HepG2 (cell line): ENCODE measurements around the gene SERPINB6. TPM values are rescaled to one million over a fixed set of nuclear protein-coding genes. Genes with fewer than 3 reads are reported as not detected.

Experiments used
- FOXA3 ChIP-seq: IDR thresholded peaks from 2 replicates; pipeline ENCODE4 v1.6.1; 2016; ENCODE audit warnings: missing genetic modification reagents, missing compliant biosample characterization
- KAT8 ChIP-seq: IDR thresholded peaks from 2 replicates; pipeline ENCODE4 v1.6.1; 2016; ENCODE audit warnings: missing genetic modification reagents, missing compliant biosample characterization
- MTA1 ChIP-seq: sonication (generic); formaldehyde crosslinking; IDR thresholded peaks from 2 replicates; pipeline ENCODE4 v1.4.0; 2020; ENCODE audit warnings: missing genetic modification reagents, mild to moderate bottlenecking, borderline replicate concordance
- RBFOX2 ChIP-seq: fragments of 200-400 bp; formaldehyde crosslinking; IDR thresholded peaks from 2 replicates; pipeline ENCODE4 v1.6.1; 2017; ENCODE audit warnings: low read depth, mild to moderate bottlenecking, low read length
- SAP130 ChIP-seq: IDR thresholded peaks from 2 replicates; pipeline ENCODE4 v1.6.1; 2016; ENCODE audit warnings: low read depth
- SIX4 ChIP-seq: sonication (generic); formaldehyde crosslinking; IDR thresholded peaks from 2 replicates; pipeline ENCODE4 v1.4.0; 2020; ENCODE audit warnings: missing genetic modification reagents
- SNAI1 ChIP-seq: sonication (generic); formaldehyde crosslinking; IDR thresholded peaks from 2 replicates; pipeline ENCODE4 v1.5.0; 2020; ENCODE audit warnings: mild to moderate bottlenecking, missing genetic modification reagents, borderline replicate concordance
- SRSF4 ChIP-seq: fragments of 200-400 bp; formaldehyde crosslinking; IDR thresholded peaks from one replicate; pipeline ENCODE4 v1.6.1; 2018; ENCODE audit warnings: mild to moderate bottlenecking, low read depth, low read length, moderate library complexity; ENCODE audit not compliant: poor library complexity, severe bottlenecking
- ZEB1 ChIP-seq: IDR thresholded peaks from 2 replicates; pipeline ENCODE4 v1.6.1; 2012; ENCODE audit warnings: mild to moderate bottlenecking, low read depth, inconsistent platforms; ENCODE audit not compliant: insufficient replicate concordance
- ZFP82 ChIP-seq: sonication (generic); formaldehyde crosslinking; IDR thresholded peaks from 2 replicates; pipeline ENCODE4 v1.5.1; 2020; ENCODE audit warnings: mild to moderate bottlenecking, missing genetic modification reagents, borderline replicate concordance
- ZNF180 ChIP-seq: sonication (generic); formaldehyde crosslinking; IDR thresholded peaks from 2 replicates; pipeline ENCODE4 v1.4.0; 2020; ENCODE audit warnings: low read depth, missing genetic modification reagents, borderline replicate concordance
- ZNF274 ChIP-seq: sonication (generic); formaldehyde crosslinking; IDR thresholded peaks from 2 replicates; pipeline ENCODE4 v1.5.1; 2020; ENCODE audit warnings: mild to moderate bottlenecking, missing genetic modification reagents
- ZNF660 ChIP-seq: sonication (generic); formaldehyde crosslinking; IDR thresholded peaks from 2 replicates; pipeline ENCODE4 v1.5.1; 2020; ENCODE audit warnings: mild to moderate bottlenecking, low read depth, missing genetic modification reagents, borderline replicate concordance
- ZNF746 ChIP-seq: sonication (generic); formaldehyde crosslinking; IDR thresholded peaks from 2 replicates; pipeline ENCODE4 v1.8.0; 2022; ENCODE audit warnings: mild to moderate bottlenecking, missing genetic modification reagents
- polyA plus RNA-seq, 8 experiments: library from polyadenylated mRNA; depleted of rRNA in 3 of 8; stranded (reverse) in 7 of 8; unstranded in 1 of 8; fragments of >200 nt; fragmentation: Illumina TruSeq in 4 of 8; extraction: Trizol in 4 of 8; gene quantifications; 2 replicates each; pipeline versions ENCODE4 v1.2.1 to v1.2.3, GENCODE V29; 2011 to 2016; ENCODE audit warnings: low read depth in 4 of 8, missing spikeins in 1 of 8, mixed read lengths in 1 of 8; ENCODE audit not compliant: insufficient read depth in 1 of 8
- total RNA-seq, 5 experiments: library from RNA; depleted of rRNA; stranded (reverse); fragments of >200 nt; fragmentation: Illumina TruSeq; extraction: Trizol; gene quantifications; 2 replicates each; pipeline ENCODE4 v1.2.3, GENCODE V29; 2016; ENCODE audit warnings: low read depth in 1 of 5
- TF ChIP-seq, protein P1 (sequence below): sonication (generic); formaldehyde crosslinking; IDR thresholded peaks from 2 replicates; pipeline ENCODE4 v1.4.0; 2020; ENCODE audit warnings: missing genetic modification reagents
- TF ChIP-seq, protein P2 (sequence below): sonication (generic); formaldehyde crosslinking; IDR thresholded peaks from 2 replicates; pipeline ENCODE4 v1.4.0; 2020; ENCODE audit warnings: missing genetic modification reagents
- TF ChIP-seq, protein P3 (sequence below): sonication (generic); formaldehyde crosslinking; IDR thresholded peaks from 2 replicates; pipeline ENCODE4 v1.4.0; 2020; ENCODE audit warnings: mild to moderate bottlenecking, low read depth, missing genetic modification reagents
- TF ChIP-seq, protein P4 (sequence below): sonication (generic); IDR thresholded peaks from 2 replicates; pipeline ENCODE4 v1.6.1; 2016; ENCODE audit warnings: low read depth, borderline replicate concordance

The SERPINB6 gene
- total and polyA plus RNA-seq, 2 of the 13 experiments (the other 11 are each of a cell fraction or from before 2014, with no cell fraction given): 38.2 to 61.3 TPM

DNA sequence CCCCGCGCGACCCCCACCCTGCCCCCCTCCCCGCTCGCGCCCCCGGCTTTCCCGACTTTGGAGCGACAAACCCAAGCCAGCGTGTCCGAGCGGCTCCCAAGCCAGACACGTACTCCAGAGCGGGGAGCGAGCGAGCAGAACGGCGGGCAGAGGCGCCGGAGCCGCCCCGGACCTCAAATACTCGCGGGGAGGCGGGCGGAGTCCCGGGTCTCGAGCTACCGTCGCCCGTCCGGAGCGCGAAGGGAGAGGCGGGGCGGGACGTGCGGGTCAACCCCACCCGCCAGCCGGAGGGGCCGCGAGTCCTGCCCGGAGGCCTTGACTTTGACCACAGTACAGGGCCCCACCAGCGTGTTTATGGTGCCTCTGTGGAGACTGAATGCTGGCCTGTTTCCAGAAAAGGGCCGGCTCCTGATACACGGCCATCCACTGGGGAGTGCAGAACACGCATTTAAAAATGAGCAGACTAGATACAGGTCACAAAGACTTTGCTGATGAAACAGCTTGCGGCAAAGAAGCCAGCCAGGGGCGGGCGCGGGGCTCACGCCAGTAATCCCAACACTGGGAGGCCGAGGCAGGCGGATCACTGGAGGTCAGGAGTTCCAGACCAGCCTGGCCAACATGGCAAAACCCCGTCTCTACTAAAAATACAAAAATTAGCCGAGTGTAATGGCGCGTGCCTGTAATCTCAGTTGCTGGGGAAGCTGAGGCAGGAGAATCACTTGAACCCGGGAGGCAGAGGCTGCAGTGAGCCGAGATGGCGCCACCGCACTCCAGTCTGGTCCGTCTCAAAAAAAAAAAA, at the start of gene SERPINB6 (continued):
- TF ChIP-seq, protein P1, sequence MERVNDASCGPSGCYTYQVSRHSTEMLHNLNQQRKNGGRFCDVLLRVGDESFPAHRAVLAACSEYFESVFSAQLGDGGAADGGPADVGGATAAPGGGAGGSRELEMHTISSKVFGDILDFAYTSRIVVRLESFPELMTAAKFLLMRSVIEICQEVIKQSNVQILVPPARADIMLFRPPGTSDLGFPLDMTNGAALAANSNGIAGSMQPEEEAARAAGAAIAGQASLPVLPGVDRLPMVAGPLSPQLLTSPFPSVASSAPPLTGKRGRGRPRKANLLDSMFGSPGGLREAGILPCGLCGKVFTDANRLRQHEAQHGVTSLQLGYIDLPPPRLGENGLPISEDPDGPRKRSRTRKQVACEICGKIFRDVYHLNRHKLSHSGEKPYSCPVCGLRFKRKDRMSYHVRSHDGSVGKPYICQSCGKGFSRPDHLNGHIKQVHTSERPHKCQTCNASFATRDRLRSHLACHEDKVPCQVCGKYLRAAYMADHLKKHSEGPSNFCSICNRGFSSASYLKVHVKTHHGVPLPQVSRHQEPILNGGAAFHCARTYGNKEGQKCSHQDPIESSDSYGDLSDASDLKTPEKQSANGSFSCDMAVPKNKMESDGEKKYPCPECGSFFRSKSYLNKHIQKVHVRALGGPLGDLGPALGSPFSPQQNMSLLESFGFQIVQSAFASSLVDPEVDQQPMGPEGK (CRISPR knock-in tag): peak; percentile 91
- no peak for TF ChIP-seq ZNF180
- TF ChIP-seq ZEB1: no peak
- TF ChIP-seq RBFOX2: peak; percentile 89
- TF ChIP-seq ZNF746: peak; percentile 63
- no peak for TF ChIP-seq SRSF4
- peak; percentile 48 for TF ChIP-seq FOXA3
- TF ChIP-seq ZNF274 (CRISPR knock-in tag): no peak
- peak; percentile 81 for TF ChIP-seq ZFP82 (CRISPR knock-in tag)
- TF ChIP-seq ZNF660: no peak
- TF ChIP-seq, protein P2, sequence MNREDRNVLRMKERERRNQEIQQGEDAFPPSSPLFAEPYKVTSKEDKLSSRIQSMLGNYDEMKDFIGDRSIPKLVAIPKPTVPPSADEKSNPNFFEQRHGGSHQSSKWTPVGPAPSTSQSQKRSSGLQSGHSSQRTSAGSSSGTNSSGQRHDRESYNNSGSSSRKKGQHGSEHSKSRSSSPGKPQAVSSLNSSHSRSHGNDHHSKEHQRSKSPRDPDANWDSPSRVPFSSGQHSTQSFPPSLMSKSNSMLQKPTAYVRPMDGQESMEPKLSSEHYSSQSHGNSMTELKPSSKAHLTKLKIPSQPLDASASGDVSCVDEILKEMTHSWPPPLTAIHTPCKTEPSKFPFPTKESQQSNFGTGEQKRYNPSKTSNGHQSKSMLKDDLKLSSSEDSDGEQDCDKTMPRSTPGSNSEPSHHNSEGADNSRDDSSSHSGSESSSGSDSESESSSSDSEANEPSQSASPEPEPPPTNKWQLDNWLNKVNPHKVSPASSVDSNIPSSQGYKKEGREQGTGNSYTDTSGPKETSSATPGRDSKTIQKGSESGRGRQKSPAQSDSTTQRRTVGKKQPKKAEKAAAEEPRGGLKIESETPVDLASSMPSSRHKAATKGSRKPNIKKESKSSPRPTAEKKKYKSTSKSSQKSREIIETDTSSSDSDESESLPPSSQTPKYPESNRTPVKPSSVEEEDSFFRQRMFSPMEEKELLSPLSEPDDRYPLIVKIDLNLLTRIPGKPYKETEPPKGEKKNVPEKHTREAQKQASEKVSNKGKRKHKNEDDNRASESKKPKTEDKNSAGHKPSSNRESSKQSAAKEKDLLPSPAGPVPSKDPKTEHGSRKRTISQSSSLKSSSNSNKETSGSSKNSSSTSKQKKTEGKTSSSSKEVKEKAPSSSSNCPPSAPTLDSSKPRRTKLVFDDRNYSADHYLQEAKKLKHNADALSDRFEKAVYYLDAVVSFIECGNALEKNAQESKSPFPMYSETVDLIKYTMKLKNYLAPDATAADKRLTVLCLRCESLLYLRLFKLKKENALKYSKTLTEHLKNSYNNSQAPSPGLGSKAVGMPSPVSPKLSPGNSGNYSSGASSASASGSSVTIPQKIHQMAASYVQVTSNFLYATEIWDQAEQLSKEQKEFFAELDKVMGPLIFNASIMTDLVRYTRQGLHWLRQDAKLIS (CRISPR knock-in tag): no peak
- TF ChIP-seq, protein P3, sequence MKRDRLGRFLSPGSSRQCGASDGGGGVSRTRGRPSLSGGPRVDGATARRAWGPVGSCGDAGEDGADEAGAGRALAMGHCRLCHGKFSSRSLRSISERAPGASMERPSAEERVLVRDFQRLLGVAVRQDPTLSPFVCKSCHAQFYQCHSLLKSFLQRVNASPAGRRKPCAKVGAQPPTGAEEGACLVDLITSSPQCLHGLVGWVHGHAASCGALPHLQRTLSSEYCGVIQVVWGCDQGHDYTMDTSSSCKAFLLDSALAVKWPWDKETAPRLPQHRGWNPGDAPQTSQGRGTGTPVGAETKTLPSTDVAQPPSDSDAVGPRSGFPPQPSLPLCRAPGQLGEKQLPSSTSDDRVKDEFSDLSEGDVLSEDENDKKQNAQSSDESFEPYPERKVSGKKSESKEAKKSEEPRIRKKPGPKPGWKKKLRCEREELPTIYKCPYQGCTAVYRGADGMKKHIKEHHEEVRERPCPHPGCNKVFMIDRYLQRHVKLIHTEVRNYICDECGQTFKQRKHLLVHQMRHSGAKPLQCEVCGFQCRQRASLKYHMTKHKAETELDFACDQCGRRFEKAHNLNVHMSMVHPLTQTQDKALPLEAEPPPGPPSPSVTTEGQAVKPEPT (CRISPR knock-in tag): no peak
- TF ChIP-seq, protein P4, sequence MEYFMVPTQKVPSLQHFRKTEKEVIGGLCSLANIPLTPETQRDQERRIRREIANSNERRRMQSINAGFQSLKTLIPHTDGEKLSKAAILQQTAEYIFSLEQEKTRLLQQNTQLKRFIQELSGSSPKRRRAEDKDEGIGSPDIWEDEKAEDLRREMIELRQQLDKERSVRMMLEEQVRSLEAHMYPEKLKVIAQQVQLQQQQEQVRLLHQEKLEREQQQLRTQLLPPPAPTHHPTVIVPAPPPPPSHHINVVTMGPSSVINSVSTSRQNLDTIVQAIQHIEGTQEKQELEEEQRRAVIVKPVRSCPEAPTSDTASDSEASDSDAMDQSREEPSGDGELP: no peak
- TF ChIP-seq SIX4: peak; percentile 8; the same call in 1 of the 2 replicates
- no peak for TF ChIP-seq SNAI1 (CRISPR knock-in tag)
- TF ChIP-seq KAT8 (CRISPR knock-in tag): peak; percentile 73
- peak; percentile 96; the same call in 1 of the 2 replicates for TF ChIP-seq MTA1 (CRISPR knock-in tag)
- peak; percentile 79 for TF ChIP-seq SAP130 (CRISPR knock-in tag)
